Chondrocyte (in vitro differentiated cells): ENCODE data around the gene BCOR. TPM values are rescaled to one million over a fixed set of nuclear protein-coding genes. Genes with fewer than 3 reads are reported as not detected.

Experiments
- DNase-seq: peaks from one replicate; pipeline ENCODE4 v3.0.0; 2021; ENCODE audit warnings: mixed read lengths, low spot score
- H3K27ac Mint-ChIP-seq: one replicate; pipeline ENCODE4 v1.8.0; 2021; ENCODE audit warnings: mild to moderate bottlenecking, moderate library complexity, mixed read lengths; ENCODE audit not compliant: unreplicated experiment
- H3K27me3 Mint-ChIP-seq: 2 replicates; pipeline ENCODE4 v1.8.0; 2021; ENCODE audit warnings: low read depth, mixed read lengths
- H3K36me3 Mint-ChIP-seq: 2 replicates; pipeline ENCODE4 v1.8.0; 2021; ENCODE audit warnings: low read depth, mixed read lengths
- H3K4me1 Mint-ChIP-seq: 2 replicates; pipeline ENCODE4 v1.8.0; 2021; ENCODE audit warnings: low read depth, mild to moderate bottlenecking, mixed read lengths
- H3K4me3 Mint-ChIP-seq: one replicate; pipeline ENCODE4 v1.8.0; 2021; ENCODE audit warnings: mild to moderate bottlenecking, moderate library complexity, mixed read lengths; ENCODE audit not compliant: unreplicated experiment
- H3K9me3 Mint-ChIP-seq: 2 replicates; pipeline ENCODE4 v1.8.0; 2021; ENCODE audit warnings: low read depth, mixed read lengths
- CTCF ChIP-seq: fragments of 200-600 bp; sonication (generic); IDR thresholded peaks from 2 replicates; pipeline ENCODE4 v1.5.0; 2021; ENCODE audit warnings: antibody characterized with exemption, mild to moderate bottlenecking, moderate library complexity
- total RNA-seq: library from RNA; stranded (reverse); gene quantifications from 3 replicates; pipeline ENCODE4 v1.2.1, GENCODE V29; 2021

Gene BCOR
- total RNA-seq, 1 donor from 2014 or later = 11.0 TPM

DNA sequence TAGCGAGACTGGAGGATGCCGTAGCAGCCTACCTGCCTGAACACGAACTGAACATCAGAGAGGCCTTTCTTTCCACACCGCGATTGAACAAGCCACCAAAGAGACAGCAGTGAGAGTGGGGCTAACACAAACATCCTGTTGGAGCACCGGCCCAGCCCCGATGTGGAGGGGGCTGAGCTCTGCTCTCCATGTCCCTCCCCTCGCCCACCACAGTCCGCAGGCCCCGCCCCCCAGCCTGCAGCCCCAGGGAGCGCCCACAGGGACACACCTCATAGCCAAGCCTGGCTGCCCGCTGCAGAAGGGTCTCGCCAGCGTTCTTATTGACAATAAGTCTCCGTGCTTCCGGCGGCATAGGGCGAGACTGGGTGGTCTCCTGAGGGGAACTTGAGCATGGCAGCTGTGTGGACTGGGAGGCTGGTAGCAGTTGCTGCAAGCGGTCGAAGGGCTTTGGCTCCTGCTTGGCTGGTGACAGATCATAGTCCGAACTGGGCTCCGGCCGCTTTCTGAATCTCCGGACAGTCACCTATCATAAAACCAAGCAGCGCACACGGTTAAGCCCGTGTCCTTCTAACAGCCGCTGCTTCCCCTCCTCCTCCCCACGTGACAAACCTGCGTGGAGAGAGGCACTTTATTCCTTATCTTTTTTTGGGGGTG, 35.8 kb downstream of the BCOR start:
- no peak for TF ChIP-seq CTCF
- H3K4me3 Mint-ChIP-seq = no peak overlapping the region
- H3K27ac Mint-ChIP-seq = no peak overlapping the region
- no peaks in the 10 kb centered on the region for H3K9me3 Mint-ChIP-seq
- DNase-seq = peak; percentile 86
- H3K4me1 Mint-ChIP-seq = no peaks in the 10 kb centered on the region
- peaks cover 11% of the 10 kb centered on the region for H3K36me3 Mint-ChIP-seq
- no peaks in the 10 kb centered on the region for H3K27me3 Mint-ChIP-seq

- Mint-ChIP-seq H3K9me3 (no peaks in the 10 kb centered on the region), H3K36me3 (peaks cover 13% of the 10 kb centered on the region), H3K4me1 (no peaks in the 10 kb centered on the region), H3K27me3 (no peaks in the 10 kb centered on the region), H3K27ac (no peak overlapping the region), H3K4me3 (no peak overlapping the region)
- peak; percentile 39 for DNase-seq
- no peak for TF ChIP-seq CTCF
These were observed 36.8 kb downstream of the BCOR start for GRCh38 chrX:40061005-40061404.

GRCh38 chrX:40060356-40060845, 37.4 kb downstream of the BCOR start:
- peaks cover 10% of the 10 kb centered on the region for H3K36me3 Mint-ChIP-seq
- H3K4me3 Mint-ChIP-seq = no peak overlapping the region
- peak; percentile 41 for DNase-seq
- no peaks in the 10 kb centered on the region for H3K27me3 Mint-ChIP-seq
- no peaks in the 10 kb centered on the region for H3K4me1 Mint-ChIP-seq
- no peak overlapping the region for H3K27ac Mint-ChIP-seq
- H3K9me3 Mint-ChIP-seq = no peaks in the 10 kb centered on the region
- TF ChIP-seq CTCF = no peak

DNA sequence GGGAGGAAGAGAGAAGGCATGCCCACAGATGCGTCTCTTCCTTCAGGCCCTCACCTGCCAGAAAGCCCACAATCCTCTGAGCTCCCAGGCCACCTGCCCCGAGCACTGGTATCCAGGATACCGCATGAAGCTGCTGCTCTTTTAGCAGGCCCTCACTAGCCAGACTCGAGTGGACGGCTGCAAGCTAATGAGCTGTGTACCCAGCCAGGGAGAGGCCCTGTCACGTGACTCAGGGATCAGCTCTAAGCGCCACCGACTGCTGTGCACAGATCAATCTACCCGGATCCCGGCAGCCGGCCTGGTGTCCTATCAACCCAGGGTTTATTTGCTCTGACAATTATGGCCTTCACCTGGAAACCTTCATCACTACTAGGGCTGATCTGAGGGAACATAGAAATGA, 39.0 kb downstream of the BCOR start:
- peak; percentile 84 for DNase-seq
- Mint-ChIP-seq H3K27ac (no peak overlapping the region), H3K27me3 (no peaks in the 10 kb centered on the region), H3K9me3 (peaks cover 4% of the 10 kb centered on the region), H3K4me1 (no peaks in the 10 kb centered on the region), H3K36me3 (peaks cover 15% of the 10 kb centered on the region), H3K4me3 (no peak overlapping the region)
- no peak for TF ChIP-seq CTCF

- Mint-ChIP-seq H3K27ac (no peak overlapping the region), H3K36me3 (peaks cover 18% of the 10 kb centered on the region), H3K9me3 (peaks cover 10% of the 10 kb centered on the region), H3K4me1 (no peaks in the 10 kb centered on the region), H3K27me3 (no peaks in the 10 kb centered on the region), H3K4me3 (no peak overlapping the region)
- DNase-seq = peak; percentile 41
- TF ChIP-seq CTCF = no peak
These were observed 40.4 kb downstream of the BCOR start for GRCh38 chrX:40057405-40057804.
